ENCODE data around the gene GSPT1. TPM values are rescaled to one million over a fixed set of nuclear protein-coding genes. Genes with fewer than 3 reads are reported as not detected.

The GSPT1 gene
- total RNA-seq, 4 donors from 2014 or later: 55.2 to 71.7 (median 66.5) TPM

DNA sequence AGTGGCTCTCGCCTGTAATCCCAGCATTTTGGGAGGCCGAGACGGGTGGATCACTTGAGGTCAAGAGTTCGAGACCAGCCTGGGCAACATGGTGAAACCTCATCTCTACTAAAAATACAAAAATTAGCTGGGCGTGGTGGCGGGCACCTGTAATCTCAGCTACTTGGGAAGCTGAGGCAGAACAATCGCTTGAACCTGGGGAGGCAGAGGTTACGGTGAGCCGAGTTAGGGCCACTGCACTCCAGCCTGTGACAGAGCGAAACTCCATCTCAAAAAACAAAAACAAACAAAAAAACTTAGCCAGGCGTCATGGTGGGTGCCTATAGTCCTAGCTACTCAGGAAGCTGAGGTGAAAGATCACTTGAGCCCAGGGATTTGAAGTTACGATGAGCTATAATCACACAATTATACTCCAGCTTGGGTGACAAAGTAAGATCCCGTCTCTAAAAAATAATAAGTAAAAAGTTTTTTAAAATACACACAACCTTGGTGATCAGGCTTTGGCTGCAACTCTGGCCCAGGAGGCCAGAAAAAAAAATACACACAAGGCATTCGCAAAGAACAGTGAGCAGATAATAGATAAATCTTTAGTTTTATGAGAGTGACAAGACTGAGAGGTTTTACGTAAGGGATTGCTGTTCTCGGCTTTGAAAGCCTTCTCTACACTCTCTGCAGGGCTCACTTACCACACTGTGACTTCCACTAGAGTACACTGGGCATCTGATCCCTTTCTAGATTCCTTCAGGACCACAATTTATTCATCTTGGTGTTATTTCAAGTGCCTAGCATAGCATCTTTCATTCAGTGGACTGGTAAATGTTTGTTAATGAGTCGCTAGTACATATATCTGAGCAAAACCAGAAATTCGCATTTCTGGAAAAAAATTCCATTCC, 5.9 kb downstream of the GSPT1 start:
- no peaks in the 10 kb centered on the region for H3K27me3 ChIP-seq
- peak overlapping the region in 2 of 4 donors; percentile 25 for H3K27ac ChIP-seq (replicated peaks in 1 of 4)
- peaks cover 34 to 83% (median 69%) of the 10 kb centered on the region in 4 donors for H3K4me1 ChIP-seq
- peaks cover 0 to under 1% (median 0%) of the 10 kb centered on the region in 4 donors for H3K36me3 ChIP-seq
- WGBS: 76% methylated on average over 18 of the region's 18 CpGs
- DNase-seq (ENCODE audit: extremely low spot score): no peak
- no peaks in the 10 kb centered on the region for H3K9me3 ChIP-seq
- intact Hi-C loops (cut with DNase I): no loop called here
- no peak overlapping the region for H3K4me3 ChIP-seq
- no peak for TF ChIP-seq POLR2AphosphoS5 (IDR thresholded peaks at IDR 0.05)
- TF ChIP-seq POLR2A (IDR thresholded peaks at IDR 0.05; ENCODE audit: low read depth): no peak
- TF ChIP-seq EP300 (IDR thresholded peaks at IDR 0.05): no peak
- no peak for TF ChIP-seq CTCF (IDR thresholded peaks at IDR 0.05)

DNA sequence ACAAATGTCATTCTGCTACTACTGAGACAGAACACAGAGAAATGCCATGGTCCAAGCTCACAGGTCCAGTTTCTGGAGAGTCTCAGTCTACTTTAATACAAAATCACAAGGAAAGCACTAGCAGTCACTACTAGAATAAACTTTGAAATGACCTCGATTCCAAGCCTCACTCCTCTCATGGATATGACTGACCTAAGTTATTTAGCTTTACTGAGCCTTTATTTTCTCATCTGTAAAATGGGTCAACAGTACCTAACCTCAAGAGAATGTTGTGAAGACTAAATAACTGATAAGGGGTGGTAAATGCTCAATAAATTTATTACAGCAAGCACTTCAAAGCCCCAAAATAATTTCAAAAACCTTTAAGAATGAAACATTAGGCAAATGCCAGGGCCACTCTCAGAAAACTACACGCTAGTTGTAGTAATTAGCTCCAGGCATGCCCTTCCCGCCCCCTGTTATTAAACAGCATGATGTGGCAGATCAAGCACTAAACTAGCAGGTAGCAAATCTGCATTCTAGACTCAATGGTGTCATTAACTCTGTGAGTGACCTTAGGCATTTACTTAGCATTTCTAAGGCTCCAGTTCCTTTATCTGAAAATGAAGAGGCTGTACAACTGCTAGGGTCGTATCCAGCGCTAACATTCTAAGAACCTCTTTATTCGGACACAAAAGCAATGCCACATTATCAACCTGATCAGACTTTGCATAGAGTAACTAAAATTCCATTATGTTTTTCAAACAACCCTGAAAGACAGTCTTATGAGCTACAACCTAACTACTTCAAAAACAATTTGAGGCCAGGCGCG, 8.4 kb downstream of the GSPT1 start:
- H3K27ac ChIP-seq (replicated peaks in 1 of 4): no peak overlapping the region
- TF ChIP-seq POLR2AphosphoS5 (IDR thresholded peaks at IDR 0.05) (no peak), CTCF (IDR thresholded peaks at IDR 0.05) (no peak), EP300 (IDR thresholded peaks at IDR 0.05) (no peak), POLR2A (IDR thresholded peaks at IDR 0.05; ENCODE audit: low read depth) (no peak)
- H3K4me3 ChIP-seq: no peak overlapping the region
- 89% methylated on average over 8 of the region's 8 CpGs for WGBS
- peaks cover 12 to 67% (median 50%) of the 10 kb centered on the region in 4 donors for H3K4me1 ChIP-seq
- H3K27me3 ChIP-seq: no peaks in the 10 kb centered on the region
- DNase-seq (ENCODE audit: extremely low spot score): no peak
- intact Hi-C loops (cut with DNase I): no loop called here
- H3K36me3 ChIP-seq: peaks cover 0 to 4% (median 0%) of the 10 kb centered on the region in 4 donors
- H3K9me3 ChIP-seq: no peaks in the 10 kb centered on the region

- Histone ChIP-seq H3K27me3 (no peaks in the 10 kb centered on the region), H3K4me1 (peaks cover 8 to 53% (median 36%) of the 10 kb centered on the region in 4 donors), H3K4me3 (no peak overlapping the region), H3K27ac (replicated peaks in 1 of 4) (no peak overlapping the region), H3K9me3 (no peaks in the 10 kb centered on the region), H3K36me3 (peaks cover 0 to 9% (median 0%) of the 10 kb centered on the region in 4 donors)
- WGBS: 95% methylated on average over 6 of the region's 6 CpGs
- no peak for TF ChIP-seq EP300 (IDR thresholded peaks at IDR 0.05)
- TF ChIP-seq CTCF (IDR thresholded peaks at IDR 0.05): no peak
- no peak for TF ChIP-seq POLR2A (IDR thresholded peaks at IDR 0.05; ENCODE audit: low read depth)
- no peak for TF ChIP-seq POLR2AphosphoS5 (IDR thresholded peaks at IDR 0.05)
- intact Hi-C loops (cut with DNase I): no loop called here
- no peak for DNase-seq (ENCODE audit: extremely low spot score)
Observed at GRCh38 chr16:11903906-11904305, 11.8 kb downstream of the GSPT1 start.

- Histone ChIP-seq H3K9me3 (no peaks in the 10 kb centered on the region), H3K36me3 (peaks cover 0 to 9% (median 2%) of the 10 kb centered on the region in 4 donors), H3K27ac (replicated peaks in 1 of 4) (no peak overlapping the region), H3K4me1 (peaks cover 8 to 42% (median 32%) of the 10 kb centered on the region in 4 donors), H3K4me3 (no peak overlapping the region), H3K27me3 (no peaks in the 10 kb centered on the region)
- DNase-seq (ENCODE audit: extremely low spot score): no peak
- no peak for TF ChIP-seq POLR2A (IDR thresholded peaks at IDR 0.05; ENCODE audit: low read depth)
- TF ChIP-seq EP300 (IDR thresholded peaks at IDR 0.05): no peak
- no peak for TF ChIP-seq CTCF (IDR thresholded peaks at IDR 0.05)
- TF ChIP-seq POLR2AphosphoS5 (IDR thresholded peaks at IDR 0.05): no peak
- intact Hi-C loops (cut with DNase I): no loop called here
- 72% methylated on average over 3 of the region's 3 CpGs for WGBS
Observed at GRCh38 chr16:11901091-11901490, 14.7 kb downstream of the GSPT1 start.

Data from esophagus muscularis mucosa (tissue), 4 donors.